GM12872 (cell line): ENCODE results near the gene GLYAT.

Experiments used
- CTCF ChIP-seq: IDR thresholded peaks from 3 replicates; pipeline ENCODE4 v1.5.1; 2011; ENCODE audit warnings: low read depth, mild to moderate bottlenecking, low read length, moderate library complexity; ENCODE audit not compliant: insufficient read depth

The GLYAT gene

GRCh38 chr11:58772329-58773285 is 40.9 kb upstream of the GLYAT start:
- no peak for TF ChIP-seq CTCF

GRCh38 chr11:58771458-58771855 is 39.7 kb upstream of the GLYAT start:
- TF ChIP-seq CTCF = no peak

DNA sequence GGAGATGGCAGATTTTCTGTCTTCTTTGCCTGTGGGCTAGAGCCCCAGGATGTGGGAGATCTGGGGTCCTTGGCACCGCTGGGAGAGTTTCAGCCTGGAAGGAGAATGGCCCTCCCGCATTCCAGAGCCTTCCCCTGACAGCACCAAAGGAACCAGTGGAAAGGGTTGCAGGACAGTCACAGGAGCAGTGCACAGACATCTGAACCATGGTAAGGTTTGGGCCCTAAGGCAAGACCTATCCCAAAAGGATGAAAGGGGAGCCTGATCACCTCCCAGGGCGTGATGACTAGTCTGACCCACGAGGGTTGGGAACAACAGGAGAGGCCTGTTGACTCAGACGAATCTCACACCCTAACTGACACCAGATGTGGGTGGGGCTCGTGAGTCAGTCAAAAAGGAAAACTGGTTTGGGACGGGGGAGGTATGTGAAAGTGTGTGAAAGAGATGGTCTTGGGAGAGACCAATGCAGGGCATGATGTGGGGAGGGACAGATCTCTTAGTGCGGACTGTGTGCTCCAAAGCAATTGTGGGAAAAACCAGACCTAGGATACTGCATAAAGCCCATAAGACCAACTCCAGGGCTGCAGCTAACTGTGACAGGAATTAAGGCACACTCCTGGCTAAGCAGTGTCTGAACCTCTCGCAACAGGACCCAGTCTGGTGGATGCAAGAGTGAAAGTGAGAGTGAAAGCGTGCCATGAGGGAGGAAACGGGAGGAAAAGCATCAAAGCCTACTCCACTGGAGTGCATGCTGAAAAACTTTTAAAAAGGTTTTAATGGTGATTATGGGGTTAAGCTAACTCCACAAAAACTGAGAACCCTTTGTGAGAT is 39.1 kb upstream of the GLYAT start:
- no peak for TF ChIP-seq CTCF

DNA sequence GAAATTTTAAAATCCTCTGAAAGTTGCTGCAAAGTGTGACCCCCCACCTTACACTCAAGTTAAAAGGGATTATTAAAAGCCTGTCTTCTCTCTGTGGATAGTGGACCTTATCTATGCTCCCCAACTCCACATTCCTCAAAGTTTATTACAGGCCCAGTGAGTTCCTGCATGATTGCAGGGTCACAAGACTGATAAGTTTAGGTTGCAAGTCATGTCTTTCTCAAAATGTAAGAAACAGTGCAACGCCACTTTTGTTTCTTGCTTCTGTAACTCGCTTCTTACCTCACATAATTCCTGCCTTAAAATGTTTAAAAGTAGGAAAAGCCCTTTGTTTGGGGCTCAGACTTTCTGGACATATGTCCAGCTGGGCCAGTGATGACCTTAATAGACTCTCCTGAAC is 38.4 kb upstream of the GLYAT start:
- TF ChIP-seq CTCF = no peak

- no peak for TF ChIP-seq CTCF
These were observed 37.6 kb upstream of the GLYAT start for GRCh38 chr11:58769308-58769707.

DNA sequence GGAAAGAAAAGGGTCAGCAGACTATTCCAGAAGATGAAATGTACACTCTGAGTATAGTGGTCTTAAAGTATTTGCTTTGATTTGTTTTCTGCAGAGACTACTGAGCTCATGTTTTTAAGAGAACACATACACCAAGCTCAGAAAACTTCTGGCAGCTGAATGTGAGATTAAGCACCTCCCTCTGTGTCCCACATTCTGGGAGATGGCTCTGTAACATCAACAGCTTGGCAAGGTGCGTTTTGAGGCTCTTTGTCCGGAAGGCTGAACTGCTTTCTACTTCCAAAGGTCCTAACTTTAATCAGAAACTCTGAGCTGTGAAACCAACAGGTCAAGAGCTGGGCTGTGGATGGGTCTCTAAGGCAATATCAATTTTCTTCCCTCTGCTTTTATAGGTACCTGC is 36.4 kb upstream of the GLYAT start:
- TF ChIP-seq CTCF = no peak

DNA sequence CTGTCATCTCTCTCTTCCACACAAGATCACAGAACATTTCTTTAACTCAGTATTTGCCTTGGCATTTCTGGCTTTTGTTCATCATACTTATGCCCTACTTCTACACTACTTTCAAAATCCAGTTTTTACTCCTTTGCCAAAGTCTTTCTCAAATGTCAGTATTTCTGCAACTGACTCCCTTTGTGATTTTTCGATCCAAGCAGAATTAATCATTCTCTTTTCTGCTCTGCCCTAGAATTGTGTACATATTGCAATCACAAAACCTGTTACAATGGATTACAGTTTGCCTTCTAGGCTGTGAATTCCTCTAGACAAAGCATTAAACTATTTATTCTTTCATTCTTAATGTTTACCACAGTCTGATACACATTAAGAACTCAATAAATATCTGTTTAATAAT is 33.3 kb upstream of the GLYAT start:
- no peak for TF ChIP-seq CTCF
